ENCODE results near the gene HPCAL1. TPM values are rescaled to one million over a fixed set of nuclear protein-coding genes. Genes with fewer than 3 reads are reported as not detected.

Gene HPCAL1
- total RNA-seq, 1 experiment from 2014 or later = 60.9 TPM

DNA sequence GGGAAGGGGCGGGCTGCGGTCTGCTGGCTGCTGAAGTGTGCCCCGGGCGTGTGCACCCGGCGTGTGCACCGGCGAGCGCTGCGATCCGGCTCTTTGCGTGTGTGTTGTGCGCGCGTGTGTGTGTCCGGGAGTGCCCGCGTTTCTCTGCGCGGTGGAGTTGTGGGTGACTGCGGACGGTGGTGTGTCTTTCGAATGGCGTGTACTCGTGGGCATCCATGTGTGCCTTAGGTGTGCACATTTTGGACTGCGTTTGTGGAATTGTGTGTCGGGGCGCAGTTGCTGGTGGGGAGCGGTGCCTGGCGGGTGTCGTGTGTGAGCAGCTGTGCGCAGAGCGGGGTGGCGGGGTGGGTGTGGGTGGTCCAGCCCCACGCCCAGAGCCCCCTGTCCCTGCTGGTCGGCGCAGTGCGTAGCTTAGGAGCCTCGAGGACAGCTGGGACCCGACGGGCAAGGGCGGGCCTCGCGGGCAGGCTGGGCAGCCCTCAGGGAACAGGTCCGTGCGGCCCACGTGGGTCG, 533 bp downstream of the HPCAL1 start:
- no peak for DNase-seq (ENCODE audit: low read depth)

DNA sequence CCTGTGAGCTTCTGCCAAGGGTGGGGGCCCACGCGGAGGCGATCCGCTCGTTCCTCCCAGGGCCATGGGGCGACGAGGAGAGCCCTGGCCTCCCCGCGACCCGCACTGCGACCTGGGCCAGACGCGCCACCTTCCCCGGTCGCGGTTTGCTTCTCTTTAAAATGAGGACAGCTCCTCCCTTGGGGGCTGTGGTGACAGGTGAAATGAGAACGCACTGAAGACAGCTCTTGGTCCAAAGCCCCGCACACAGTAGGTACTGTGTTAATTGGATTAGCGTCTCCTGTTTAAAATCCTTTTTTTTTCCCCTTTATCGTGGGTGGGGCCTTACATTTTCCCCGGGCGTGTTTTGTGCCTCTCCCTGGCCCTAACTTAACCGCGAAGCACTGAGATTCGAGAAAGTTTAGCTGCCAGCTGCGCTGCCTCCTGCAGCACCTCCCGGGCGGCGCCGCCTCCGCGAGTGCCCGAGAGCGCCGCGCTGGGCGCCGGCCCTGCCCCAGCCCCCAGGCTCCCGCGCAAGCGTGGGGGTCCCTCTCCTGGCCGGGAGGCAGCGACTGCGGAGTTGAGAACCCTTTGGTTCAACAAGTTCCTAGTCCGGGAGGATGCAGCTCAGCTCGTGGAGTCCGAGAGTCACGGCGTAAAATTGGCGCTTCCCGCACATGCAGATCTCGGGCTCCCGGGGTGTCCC, 1.1 kb downstream of the HPCAL1 start:
- DNase-seq (ENCODE audit: low read depth) = peak; percentile 73

- DNase-seq (ENCODE audit: low read depth) = no peak
Measured at GRCh38 chr2:10304458-10305253, 2.0 kb downstream of the HPCAL1 start.

GRCh38 chr2:10305254-10305635, 2.5 kb downstream of the HPCAL1 start:
- DNase-seq (ENCODE audit: low read depth) = peak; percentile 79

DNA sequence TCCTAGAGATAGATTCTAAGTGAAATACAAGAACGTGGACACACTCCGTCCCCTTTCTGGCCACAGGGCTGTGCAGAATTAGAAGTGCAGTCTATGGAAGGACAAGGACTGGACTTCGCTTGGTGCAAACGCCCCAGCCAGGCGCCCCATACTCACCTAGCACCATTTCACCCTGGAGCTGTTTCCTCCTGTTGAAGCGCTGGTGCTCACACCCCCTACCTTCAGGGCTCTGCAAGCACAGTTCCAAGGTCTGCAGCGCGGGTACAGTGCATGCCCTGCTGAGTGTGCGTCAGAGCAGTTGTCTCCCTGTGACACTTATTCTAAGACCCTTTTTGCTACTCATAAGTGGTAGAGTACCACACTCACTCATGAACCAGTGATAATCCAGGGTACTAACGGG, 3.0 kb downstream of the HPCAL1 start:
- peak; percentile 59 for DNase-seq (ENCODE audit: low read depth)

DNA sequence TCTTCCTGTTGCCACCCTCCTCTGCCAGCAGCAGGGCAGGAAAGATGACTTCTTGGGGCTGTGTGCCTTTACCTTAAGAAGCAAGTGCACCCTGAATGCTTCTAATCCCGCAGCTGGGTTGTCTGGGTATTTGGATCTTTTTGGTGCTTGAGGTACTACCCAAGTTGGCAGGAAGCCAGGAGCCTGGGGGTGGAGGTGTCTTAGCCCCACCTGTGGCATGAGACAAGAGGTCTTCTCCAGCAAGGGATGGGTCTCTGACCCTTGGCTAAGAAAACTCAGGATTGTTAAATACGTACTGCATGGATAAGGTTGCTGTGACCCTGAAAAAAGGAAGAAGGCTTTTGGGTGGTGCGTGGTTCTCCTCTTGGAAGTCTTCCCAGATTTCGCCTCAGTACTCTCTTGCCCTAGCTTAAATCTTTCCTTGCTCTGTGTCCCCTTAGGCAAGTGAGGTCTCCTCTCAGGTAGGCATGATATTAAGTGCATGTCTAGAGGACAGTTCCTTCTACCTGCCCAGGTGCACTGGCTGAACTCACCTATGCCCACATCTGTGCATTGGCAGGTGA, 4.3 kb downstream of the HPCAL1 start:
- no peak for DNase-seq (ENCODE audit: low read depth)

GRCh38 chr2:10307561-10308156, 5.0 kb downstream of the HPCAL1 start:
- no peak for DNase-seq (ENCODE audit: low read depth)

- no peak for DNase-seq (ENCODE audit: low read depth)
Measured at GRCh38 chr2:10308866-10309265, 6.2 kb downstream of the HPCAL1 start.

DNA sequence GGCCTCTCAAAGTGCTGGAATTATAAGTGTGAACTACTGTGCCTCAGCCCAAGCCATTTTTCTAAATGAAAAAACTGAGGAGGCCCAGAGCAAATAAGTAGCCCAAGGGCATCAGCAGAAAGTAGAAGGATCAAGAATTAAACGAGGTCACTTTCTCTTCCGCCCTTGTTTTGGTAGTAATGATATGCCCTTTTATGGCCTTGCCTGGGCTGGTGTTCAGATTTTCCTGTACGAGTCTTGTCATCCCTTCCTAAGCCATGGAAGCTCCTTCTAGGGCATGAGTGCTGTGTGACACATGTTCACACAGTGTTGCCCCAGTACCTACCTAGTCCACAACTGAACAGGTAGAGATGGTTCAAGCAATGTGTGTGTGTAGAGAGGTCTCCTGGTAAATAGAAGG, 6.6 kb downstream of the HPCAL1 start:
- no peak for DNase-seq (ENCODE audit: low read depth)

DNA sequence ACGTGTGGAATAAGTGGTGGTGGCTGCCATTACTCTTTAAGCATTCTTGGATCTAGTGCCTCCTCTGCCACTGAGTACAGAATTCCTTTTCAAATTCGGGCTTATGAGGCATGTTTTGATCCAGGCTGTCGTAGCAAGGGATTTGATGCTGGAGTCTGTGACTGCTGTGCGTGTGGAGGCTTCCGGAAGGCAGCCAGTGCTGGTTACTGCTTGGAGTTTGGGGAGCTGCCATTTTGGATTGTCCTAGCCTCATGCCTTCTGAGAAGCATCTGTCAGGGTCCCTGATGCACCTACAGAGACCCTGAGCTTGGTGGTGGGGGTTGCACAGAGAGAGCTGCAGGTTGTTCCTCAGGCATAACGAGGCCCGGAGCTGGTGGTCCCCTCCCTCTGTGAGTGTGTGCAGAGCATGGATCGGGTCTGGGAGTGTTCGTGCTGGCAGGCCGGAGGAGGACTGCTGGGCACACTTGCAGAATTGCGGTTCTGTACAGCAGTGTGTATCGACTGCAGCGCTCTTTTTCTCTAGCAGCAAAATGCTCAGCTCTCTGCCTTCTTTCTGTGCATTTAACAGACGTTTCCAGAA, 7.7 kb downstream of the HPCAL1 start:
- DNase-seq (ENCODE audit: low read depth) = no peak

GRCh38 chr2:10311736-10312135, 9.0 kb downstream of the HPCAL1 start:
- no peak for DNase-seq (ENCODE audit: low read depth)

- DNase-seq (ENCODE audit: low read depth) = no peak
Measured at GRCh38 chr2:10312437-10312957, 9.8 kb downstream of the HPCAL1 start.

GRCh38 chr2:10316336-10316735, 13.6 kb downstream of the HPCAL1 start:
- DNase-seq (ENCODE audit: low read depth) = no peak

DNA sequence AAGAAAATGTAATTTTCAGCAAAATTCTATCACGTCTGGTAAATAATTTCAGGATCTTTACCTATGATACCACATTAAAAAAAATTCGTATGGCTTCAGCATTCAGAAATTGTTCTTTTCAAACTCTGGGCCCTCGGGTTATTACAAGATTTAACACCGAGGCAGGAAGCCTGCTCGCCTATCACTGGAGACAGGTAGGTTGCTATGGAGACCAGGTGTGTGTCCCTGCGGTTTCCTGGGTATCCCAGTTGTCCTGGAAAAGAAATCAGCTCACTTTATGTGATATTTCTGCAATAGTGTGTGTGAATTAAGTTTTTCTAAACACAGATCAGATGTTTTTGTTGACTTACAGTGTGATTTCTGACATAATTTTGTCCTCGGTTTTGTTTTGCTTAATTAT, 14.2 kb downstream of the HPCAL1 start:
- DNase-seq (ENCODE audit: low read depth) = no peak

DNA sequence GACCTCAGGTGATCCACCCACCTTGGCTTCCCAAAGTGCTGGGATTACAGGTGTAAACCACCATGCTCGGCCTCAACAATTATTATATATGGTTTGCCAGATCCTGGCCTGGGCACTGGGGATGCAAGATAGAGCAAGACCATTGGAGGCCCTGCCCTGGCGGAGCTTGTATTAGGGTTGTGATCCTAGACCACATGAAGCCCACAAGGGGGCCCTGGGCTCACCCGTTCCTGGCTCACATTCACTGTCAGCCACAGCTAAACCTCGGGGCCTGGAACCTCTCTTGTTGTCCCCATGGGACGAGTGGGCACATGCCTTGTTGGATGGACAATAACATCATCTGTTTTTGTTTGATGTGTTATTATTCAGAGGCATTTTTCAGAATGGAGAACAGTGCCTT, 14.9 kb downstream of the HPCAL1 start:
- DNase-seq (ENCODE audit: low read depth) = no peak

DNA sequence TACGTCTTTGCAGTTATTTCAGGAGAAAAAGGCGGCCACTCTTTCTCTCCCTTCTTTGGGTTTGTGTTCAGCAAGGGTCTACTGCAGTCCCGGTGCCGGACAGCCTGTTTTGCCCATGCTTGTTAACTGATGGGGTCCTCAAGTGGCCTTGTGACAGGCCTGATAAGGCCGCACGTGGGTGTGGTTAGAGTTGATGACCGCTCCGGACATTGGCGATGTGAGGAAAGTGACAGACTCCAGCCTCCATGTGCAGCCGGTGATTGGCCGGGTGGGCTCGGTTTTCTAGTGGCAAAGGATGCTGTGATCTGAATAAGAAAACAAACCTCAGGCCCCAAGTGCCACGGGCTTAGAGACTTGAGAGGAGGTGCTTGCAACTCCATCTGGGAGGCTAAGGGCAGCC, 15.6 kb downstream of the HPCAL1 start:
- no peak for DNase-seq (ENCODE audit: low read depth)

DNA sequence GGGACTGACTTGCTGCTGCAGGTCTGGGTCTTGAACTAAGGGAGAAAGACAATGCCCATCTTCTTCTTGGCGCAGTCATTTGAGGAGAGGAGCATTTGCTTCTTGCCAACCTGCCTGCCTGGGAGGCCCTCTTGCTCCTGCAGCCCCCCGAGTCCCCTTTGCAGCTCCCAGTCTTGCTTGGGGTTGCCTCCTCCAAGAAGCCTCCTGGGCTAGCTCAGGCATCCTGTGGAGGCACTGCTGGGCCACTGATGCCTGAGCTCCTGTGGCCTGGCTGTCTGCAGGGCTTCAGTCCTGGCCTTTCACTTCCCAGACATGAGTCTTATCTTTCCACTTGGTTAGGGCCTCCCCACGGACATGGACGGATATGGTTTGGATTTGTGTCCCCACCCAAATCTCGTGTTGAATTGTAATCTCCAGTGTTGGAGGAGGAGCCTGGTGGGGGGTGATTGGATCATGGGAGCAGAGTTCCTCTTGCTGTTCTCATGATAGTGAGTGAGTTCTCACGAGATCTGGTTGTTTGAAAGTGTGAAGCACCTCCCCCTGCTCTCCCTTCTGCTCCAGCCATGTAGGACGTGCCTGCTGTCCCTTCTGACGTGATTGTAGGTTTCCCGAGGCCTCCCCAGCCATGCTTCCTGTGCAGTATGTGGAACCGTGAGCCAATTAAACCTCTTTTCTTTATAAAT, 17.3 kb downstream of the HPCAL1 start:
- DNase-seq (ENCODE audit: low read depth) = no peak

- DNase-seq (ENCODE audit: low read depth) = no peak
Measured at GRCh38 chr2:10320575-10320931, 17.8 kb downstream of the HPCAL1 start.

DNA sequence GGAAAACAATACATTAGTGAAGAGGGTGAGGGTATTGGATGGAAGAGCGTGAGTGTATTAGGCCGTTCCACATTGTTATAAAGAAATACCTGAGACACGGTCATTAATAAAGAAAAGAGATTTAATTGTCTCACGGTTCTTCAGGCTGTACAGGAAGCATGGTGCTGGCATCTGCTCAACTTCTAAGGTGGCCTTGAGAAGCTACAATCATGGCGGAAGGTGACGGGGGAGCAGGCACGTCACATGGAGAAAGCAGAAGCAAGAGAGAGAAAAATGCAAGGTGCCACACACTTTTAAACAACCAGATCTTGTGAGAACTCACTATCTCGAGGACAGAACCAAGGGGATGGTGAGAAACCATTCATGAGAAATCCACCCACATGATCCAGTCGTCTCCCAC, 18.2 kb downstream of the HPCAL1 start:
- DNase-seq (ENCODE audit: low read depth) = no peak

DNA sequence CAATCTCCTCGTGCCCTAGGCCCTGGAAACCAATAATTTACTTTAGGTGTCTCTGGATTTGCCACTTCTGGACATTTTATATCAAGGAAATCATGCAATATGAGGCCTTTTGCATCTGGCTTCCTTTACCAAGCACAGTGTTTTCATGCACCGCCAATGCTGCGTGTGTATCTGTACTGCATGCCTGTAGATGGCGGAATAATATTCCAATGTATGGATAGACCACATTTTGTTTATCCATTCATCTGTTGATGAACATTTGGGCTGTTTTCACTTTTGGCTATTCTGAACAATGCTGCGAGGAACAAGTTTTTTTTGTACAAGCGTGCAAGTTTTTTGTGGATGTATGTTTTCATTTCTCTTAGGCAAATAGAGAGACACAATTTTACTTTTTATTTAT, 18.9 kb downstream of the HPCAL1 start:
- DNase-seq (ENCODE audit: low read depth) = no peak

- DNase-seq (ENCODE audit: low read depth) = no peak
Measured at GRCh38 chr2:10322481-10322880, 19.8 kb downstream of the HPCAL1 start.
